ENCODE data around the gene ADAM23. TPM values are rescaled to one million over a fixed set of nuclear protein-coding genes. Genes with fewer than 3 reads are reported as not detected.

Gene ADAM23
- total RNA-seq, 1 donor from 2014 or later = 20.2 TPM

GRCh38 chr2:206616151-206616550 is 172.8 kb downstream of the ADAM23 start:
- Mint-ChIP-seq H3K4me1 (ENCODE audit: unreplicated experiment) (no peaks in the 10 kb centered on the region), H3K27ac (no peak overlapping the region), H3K36me3 (no peaks in the 10 kb centered on the region), H3K4me3 (no peak overlapping the region), H3K9me3 (no peaks in the 10 kb centered on the region), H3K27me3 (no peaks in the 10 kb centered on the region)
- no peak for TF ChIP-seq CTCF (conservative IDR thresholded peaks at IDR 0.05)
- no peak for DNase-seq (ENCODE audit: extremely low spot score, unreplicated experiment)

- H3K4me1 Mint-ChIP-seq (ENCODE audit: unreplicated experiment) = no peaks in the 10 kb centered on the region
- no peaks in the 10 kb centered on the region for H3K9me3 Mint-ChIP-seq
- no peak for DNase-seq (ENCODE audit: extremely low spot score, unreplicated experiment)
- H3K4me3 Mint-ChIP-seq = no peak overlapping the region
- no peaks in the 10 kb centered on the region for H3K27me3 Mint-ChIP-seq
- TF ChIP-seq CTCF (conservative IDR thresholded peaks at IDR 0.05) = no peak
- H3K36me3 Mint-ChIP-seq = no peaks in the 10 kb centered on the region
- H3K27ac Mint-ChIP-seq = no peak overlapping the region
Observed at GRCh38 chr2:206619011-206619410, 175.7 kb downstream of the ADAM23 start.

- no peak for TF ChIP-seq CTCF (conservative IDR thresholded peaks at IDR 0.05)
- H3K27ac Mint-ChIP-seq = no peak overlapping the region
- H3K36me3 Mint-ChIP-seq = no peaks in the 10 kb centered on the region
- no peaks in the 10 kb centered on the region for H3K9me3 Mint-ChIP-seq
- no peak for DNase-seq (ENCODE audit: extremely low spot score, unreplicated experiment)
- H3K4me1 Mint-ChIP-seq (ENCODE audit: unreplicated experiment) = no peaks in the 10 kb centered on the region
- peaks cover 33% of the 10 kb centered on the region for H3K27me3 Mint-ChIP-seq
- H3K4me3 Mint-ChIP-seq = no peak overlapping the region
Observed at GRCh38 chr2:206626108-206626507, 182.8 kb downstream of the ADAM23 start.

- Mint-ChIP-seq H3K4me1 (ENCODE audit: unreplicated experiment) (no peaks in the 10 kb centered on the region), H3K36me3 (no peaks in the 10 kb centered on the region), H3K27me3 (peaks cover 35% of the 10 kb centered on the region), H3K4me3 (no peak overlapping the region), H3K9me3 (no peaks in the 10 kb centered on the region), H3K27ac (no peak overlapping the region)
- TF ChIP-seq CTCF (conservative IDR thresholded peaks at IDR 0.05) = no peak
- DNase-seq (ENCODE audit: extremely low spot score, unreplicated experiment) = no peak
Observed at GRCh38 chr2:206627632-206628031, 184.3 kb downstream of the ADAM23 start.

- no peak for TF ChIP-seq CTCF (conservative IDR thresholded peaks at IDR 0.05)
- Mint-ChIP-seq H3K36me3 (no peaks in the 10 kb centered on the region), H3K4me1 (ENCODE audit: unreplicated experiment) (no peaks in the 10 kb centered on the region), H3K4me3 (no peak overlapping the region), H3K27me3 (peaks cover 41% of the 10 kb centered on the region), H3K27ac (no peak overlapping the region), H3K9me3 (no peaks in the 10 kb centered on the region)
- DNase-seq (ENCODE audit: extremely low spot score, unreplicated experiment) = no peak
Observed at GRCh38 chr2:206631340-206631739, 188.0 kb downstream of the ADAM23 start.

GRCh38 chr2:206635015-206635414 is 191.7 kb downstream of the ADAM23 start:
- H3K27me3 Mint-ChIP-seq = peaks cover 12% of the 10 kb centered on the region
- no peak for DNase-seq (ENCODE audit: extremely low spot score, unreplicated experiment)
- H3K4me1 Mint-ChIP-seq (ENCODE audit: unreplicated experiment) = no peaks in the 10 kb centered on the region
- H3K36me3 Mint-ChIP-seq = no peaks in the 10 kb centered on the region
- no peak for TF ChIP-seq CTCF (conservative IDR thresholded peaks at IDR 0.05)
- no peak overlapping the region for H3K4me3 Mint-ChIP-seq
- H3K9me3 Mint-ChIP-seq = no peaks in the 10 kb centered on the region
- H3K27ac Mint-ChIP-seq = no peak overlapping the region

All from type B pancreatic cell (in vitro differentiated cells).